ENCODE measurements around the gene MARS1. TPM values are rescaled to one million over a fixed set of nuclear protein-coding genes. Genes with fewer than 3 reads are reported as not detected.

The MARS1 gene
- total RNA-seq, 2 donors from 2014 or later = 575 to 653 TPM

GRCh38 chr12:57460841-57461275 is 27.0 kb upstream of the MARS1 start:
- peak overlapping the region; percentile 81 to 90 for H3K4me3 Mint-ChIP-seq
- DNase-seq (no peak), ATAC-seq (replicated peaks in 1 of 2) (no peak)
- H3K27me3 Mint-ChIP-seq (ENCODE audit: low read depth) = peaks cover 7% of the 10 kb centered on the region
- peaks cover 78% of the 10 kb centered on the region for H3K4me1 Mint-ChIP-seq (ENCODE audit: low read depth)
- H3K36me3 Mint-ChIP-seq (ENCODE audit: insufficient read depth in 2 of 2) = peaks cover 0 to 1% of the 10 kb centered on the region in 2 donors
- no peak overlapping the region for H3K27ac Mint-ChIP-seq
- H3K9me3 Mint-ChIP-seq = no peaks in the 10 kb centered on the region

DNA sequence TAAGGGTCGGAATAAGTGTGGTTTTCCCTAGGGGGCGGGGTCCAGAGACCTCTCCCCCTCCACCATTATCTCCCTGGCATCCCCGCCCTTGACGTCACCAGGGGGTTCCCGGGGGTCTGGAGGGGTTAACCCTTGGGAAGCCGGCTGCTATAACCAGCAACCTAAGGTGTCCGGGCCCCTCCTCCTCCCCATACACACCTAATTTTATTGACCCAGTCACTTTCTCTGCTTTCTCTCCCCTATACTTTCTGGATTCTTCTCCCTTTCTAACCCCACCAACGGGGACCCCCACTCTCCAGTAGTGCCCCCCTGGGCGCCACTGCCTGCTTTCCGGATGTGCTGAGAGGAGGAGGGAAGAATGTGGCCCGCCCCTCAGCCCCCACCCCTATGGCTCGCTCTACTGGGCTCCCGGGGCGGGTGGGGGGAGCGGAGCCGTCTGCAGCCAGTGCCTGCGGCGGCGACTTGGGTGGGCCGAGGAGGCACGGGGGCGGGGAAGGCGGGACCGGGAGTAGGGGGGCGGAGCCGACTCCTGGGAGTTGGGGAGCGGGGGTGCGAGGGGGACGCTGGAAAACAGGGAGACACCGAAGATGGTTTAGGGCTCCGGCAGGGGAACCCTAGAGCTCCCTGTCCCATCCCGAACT is 26.5 kb upstream of the MARS1 start:
- H3K4me1 Mint-ChIP-seq (ENCODE audit: low read depth) = peaks cover 75% of the 10 kb centered on the region
- peaks cover 0 to 1% of the 10 kb centered on the region in 2 donors for H3K36me3 Mint-ChIP-seq (ENCODE audit: insufficient read depth in 2 of 2)
- no peaks in the 10 kb centered on the region for H3K9me3 Mint-ChIP-seq
- DNase-seq = peak in 1 of 2 donors; percentile 40
- H3K27me3 Mint-ChIP-seq (ENCODE audit: low read depth) = peaks cover 7% of the 10 kb centered on the region
- H3K4me3 Mint-ChIP-seq = peak overlapping the region; percentile 81 to 90
- no peak overlapping the region for H3K27ac Mint-ChIP-seq
- ATAC-seq (replicated peaks in 1 of 2) = peak in 1 of 2 donors; percentile 18

DNA sequence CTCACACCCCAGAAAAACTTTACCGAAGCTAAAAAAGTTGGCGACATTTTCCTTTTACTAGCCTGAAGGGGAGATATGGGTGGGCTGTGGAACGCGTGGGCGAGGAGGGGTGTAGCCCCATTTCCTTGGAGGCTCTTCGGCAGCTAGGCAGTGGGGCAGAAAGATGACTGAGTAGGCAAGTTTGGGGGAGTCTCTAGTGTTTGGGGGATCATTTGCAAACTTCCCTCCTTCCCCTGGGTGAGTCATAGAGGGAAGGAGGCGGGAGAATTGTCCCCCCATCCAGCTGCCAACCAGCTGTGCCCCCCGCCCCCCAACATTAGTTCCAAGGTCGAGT is 26.0 kb upstream of the MARS1 start:
- Mint-ChIP-seq H3K27ac (no peak overlapping the region), H3K4me3 (peak overlapping the region; percentile 81 to 90), H3K27me3 (ENCODE audit: low read depth) (peaks cover 7% of the 10 kb centered on the region), H3K36me3 (ENCODE audit: insufficient read depth in 2 of 2) (peaks cover 0 to 1% of the 10 kb centered on the region in 2 donors), H3K9me3 (no peaks in the 10 kb centered on the region), H3K4me1 (ENCODE audit: low read depth) (peaks cover 74% of the 10 kb centered on the region)
- no peak for DNase-seq
- ATAC-seq (replicated peaks in 1 of 2) = no peak

DNA sequence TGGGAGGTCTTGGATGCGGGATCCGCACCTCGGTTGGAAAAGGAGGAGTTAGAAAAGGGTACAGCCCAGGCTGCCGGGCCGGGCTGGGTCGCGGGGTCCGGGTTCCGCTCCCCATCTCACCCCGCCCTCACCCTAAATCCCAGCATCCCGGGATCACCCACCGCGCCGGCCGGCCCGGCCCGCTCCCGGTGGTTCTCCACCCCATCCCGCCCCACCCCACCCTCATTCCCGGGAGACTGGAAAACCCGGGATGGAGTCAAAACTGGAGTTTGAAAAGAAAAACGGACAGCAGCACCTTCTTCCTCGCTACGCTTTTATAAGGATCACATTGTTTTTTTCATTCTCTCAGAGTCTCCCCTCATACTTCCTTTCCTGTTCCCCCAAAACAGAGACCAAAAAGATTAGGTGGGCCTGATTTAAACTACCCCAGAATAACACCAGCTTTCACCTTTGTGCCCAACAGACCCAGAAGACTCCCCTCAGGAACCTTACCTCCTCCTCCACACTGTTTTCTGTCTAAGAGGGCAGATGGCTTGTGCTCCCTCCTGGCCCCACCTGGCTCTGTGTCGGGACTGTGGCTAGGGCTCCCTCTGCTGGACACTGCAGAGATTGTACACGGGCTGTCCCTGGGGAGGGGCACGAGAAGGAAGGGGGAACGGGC is 25.5 kb upstream of the MARS1 start:
- peak overlapping the region; percentile 81 to 90 for H3K4me3 Mint-ChIP-seq
- peaks cover 7% of the 10 kb centered on the region for H3K27me3 Mint-ChIP-seq (ENCODE audit: low read depth)
- ATAC-seq (replicated peaks in 1 of 2) (peak; percentile 77 to 79), DNase-seq (peak; percentile 92)
- no peaks in the 10 kb centered on the region for H3K9me3 Mint-ChIP-seq
- peaks cover 73% of the 10 kb centered on the region for H3K4me1 Mint-ChIP-seq (ENCODE audit: low read depth)
- peaks cover 0 to 1% of the 10 kb centered on the region in 2 donors for H3K36me3 Mint-ChIP-seq (ENCODE audit: insufficient read depth in 2 of 2)
- H3K27ac Mint-ChIP-seq = peak overlapping the region; percentile 50

DNA sequence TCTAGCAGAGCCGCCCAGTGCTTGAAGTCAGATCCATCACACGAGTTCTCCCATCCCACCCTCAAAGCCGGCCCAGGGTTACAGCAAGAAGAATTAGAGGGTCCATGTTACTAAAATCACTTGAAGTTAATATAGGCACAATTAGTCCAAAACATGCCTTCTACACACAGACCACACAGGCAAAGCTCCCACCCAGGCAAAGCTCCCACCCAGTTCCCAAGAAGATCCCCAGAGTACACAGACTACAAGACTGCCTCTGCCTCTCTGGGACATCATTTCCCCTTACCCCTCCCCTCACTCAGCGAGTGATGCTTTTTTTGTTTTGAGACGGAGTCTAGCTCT is 25.0 kb upstream of the MARS1 start:
- ATAC-seq (replicated peaks in 1 of 2) (peak in 1 of 2 donors; percentile 0), DNase-seq (no peak)
- H3K27me3 Mint-ChIP-seq (ENCODE audit: low read depth) = peaks cover 7% of the 10 kb centered on the region
- peak overlapping the region; percentile 50 for H3K27ac Mint-ChIP-seq
- H3K4me3 Mint-ChIP-seq = peak overlapping the region; percentile 81 to 90
- H3K36me3 Mint-ChIP-seq (ENCODE audit: insufficient read depth in 2 of 2) = peaks cover 0 to 1% of the 10 kb centered on the region in 2 donors
- no peaks in the 10 kb centered on the region for H3K9me3 Mint-ChIP-seq
- peaks cover 68% of the 10 kb centered on the region for H3K4me1 Mint-ChIP-seq (ENCODE audit: low read depth)

GRCh38 chr12:57464569-57464968 is 23.3 kb upstream of the MARS1 start:
- Mint-ChIP-seq H3K27me3 (ENCODE audit: low read depth) (peaks cover 7% of the 10 kb centered on the region), H3K36me3 (ENCODE audit: insufficient read depth in 2 of 2) (peaks cover 0 to 3% of the 10 kb centered on the region in 2 donors), H3K9me3 (no peaks in the 10 kb centered on the region), H3K4me3 (no peak overlapping the region), H3K4me1 (ENCODE audit: low read depth) (peaks cover 52% of the 10 kb centered on the region), H3K27ac (no peak overlapping the region)
- ATAC-seq (replicated peaks in 1 of 2) = no peak
- DNase-seq = no peak

GRCh38 chr12:57465030-57465746 is 22.7 kb upstream of the MARS1 start:
- H3K27ac Mint-ChIP-seq = no peak overlapping the region
- H3K4me3 Mint-ChIP-seq = no peak overlapping the region
- no peaks in the 10 kb centered on the region for H3K9me3 Mint-ChIP-seq
- H3K36me3 Mint-ChIP-seq (ENCODE audit: insufficient read depth in 2 of 2) = peaks cover 0 to 3% of the 10 kb centered on the region in 2 donors
- no peak for ATAC-seq (replicated peaks in 1 of 2)
- peaks cover 46% of the 10 kb centered on the region for H3K4me1 Mint-ChIP-seq (ENCODE audit: low read depth)
- peaks cover 4% of the 10 kb centered on the region for H3K27me3 Mint-ChIP-seq (ENCODE audit: low read depth)
- no peak for DNase-seq

GRCh38 chr12:57465747-57466505 is 21.9 kb upstream of the MARS1 start:
- H3K4me1 Mint-ChIP-seq (ENCODE audit: low read depth) = peaks cover 38% of the 10 kb centered on the region
- ATAC-seq (replicated peaks in 1 of 2) (no peak), DNase-seq (no peak)
- H3K36me3 Mint-ChIP-seq (ENCODE audit: insufficient read depth in 2 of 2) = peaks cover 0 to 3% of the 10 kb centered on the region in 2 donors
- H3K4me3 Mint-ChIP-seq = no peak overlapping the region
- H3K9me3 Mint-ChIP-seq = no peaks in the 10 kb centered on the region
- no peak overlapping the region for H3K27ac Mint-ChIP-seq
- H3K27me3 Mint-ChIP-seq (ENCODE audit: low read depth) = no peaks in the 10 kb centered on the region

GRCh38 chr12:57467212-57467874 is 20.5 kb upstream of the MARS1 start:
- no peak overlapping the region for H3K27ac Mint-ChIP-seq
- no peak overlapping the region for H3K4me3 Mint-ChIP-seq
- ATAC-seq (replicated peaks in 1 of 2) (no peak), DNase-seq (no peak)
- H3K4me1 Mint-ChIP-seq (ENCODE audit: low read depth) = peaks cover 26% of the 10 kb centered on the region
- no peaks in the 10 kb centered on the region for H3K27me3 Mint-ChIP-seq (ENCODE audit: low read depth)
- no peaks in the 10 kb centered on the region for H3K9me3 Mint-ChIP-seq
- H3K36me3 Mint-ChIP-seq (ENCODE audit: insufficient read depth in 2 of 2) = peaks cover 3 to 4% of the 10 kb centered on the region in 2 donors

- Mint-ChIP-seq H3K4me3 (no peak overlapping the region), H3K27me3 (ENCODE audit: low read depth) (no peaks in the 10 kb centered on the region), H3K9me3 (no peaks in the 10 kb centered on the region), H3K4me1 (ENCODE audit: low read depth) (peaks cover 26% of the 10 kb centered on the region), H3K27ac (no peak overlapping the region), H3K36me3 (ENCODE audit: insufficient read depth in 2 of 2) (peaks cover 2 to 7% of the 10 kb centered on the region in 2 donors)
- no peak for DNase-seq
- ATAC-seq (replicated peaks in 1 of 2) = no peak
Measured at GRCh38 chr12:57467915-57468314, 20.0 kb upstream of the MARS1 start.

DNA sequence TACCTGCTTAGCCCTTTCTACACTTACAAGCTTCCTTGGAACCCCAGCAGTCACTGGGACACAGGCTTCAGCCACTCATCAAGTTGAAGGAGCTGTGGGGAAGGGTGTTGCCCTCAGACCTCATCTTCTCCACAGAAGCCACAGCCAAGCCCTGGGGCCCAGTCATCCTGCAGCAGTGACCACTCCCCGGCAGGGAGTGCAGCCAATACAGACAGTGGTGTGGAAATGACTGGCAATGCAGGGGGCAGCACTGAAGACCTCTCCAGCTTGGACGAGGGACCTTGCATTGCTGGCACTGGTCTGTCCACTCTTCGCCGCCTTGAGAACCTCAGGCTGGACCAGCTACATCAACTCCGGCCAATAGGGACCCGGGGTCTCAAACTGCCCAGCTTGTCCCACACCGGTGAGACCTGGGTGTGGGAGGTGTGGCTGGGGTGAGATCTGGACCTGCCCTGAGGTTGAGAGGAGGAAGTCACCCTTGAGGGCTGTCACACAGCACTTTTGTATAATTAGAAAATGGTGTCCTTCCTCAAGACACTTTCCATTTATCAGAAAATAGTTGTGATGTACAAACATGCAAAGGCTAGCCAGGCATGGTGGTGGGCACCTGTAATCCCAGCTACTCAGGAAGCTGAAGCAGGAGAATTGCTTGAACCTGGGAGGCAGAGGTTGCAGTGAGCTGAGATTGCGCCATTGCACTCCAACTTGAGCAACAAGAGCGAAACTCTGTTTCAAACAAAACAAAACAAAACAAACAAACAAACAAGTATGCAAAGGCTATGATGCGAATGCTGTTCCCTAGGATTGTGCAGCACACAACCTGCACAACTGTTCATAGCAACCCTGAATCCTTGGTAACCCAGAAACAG is 18.3 kb upstream of the MARS1 start:
- Mint-ChIP-seq H3K4me3 (no peak overlapping the region), H3K4me1 (ENCODE audit: low read depth) (peaks cover 28% of the 10 kb centered on the region), H3K36me3 (ENCODE audit: insufficient read depth in 2 of 2) (peaks cover 7 to 15% of the 10 kb centered on the region in 2 donors), H3K27me3 (ENCODE audit: low read depth) (no peaks in the 10 kb centered on the region), H3K27ac (no peak overlapping the region), H3K9me3 (no peaks in the 10 kb centered on the region)
- ATAC-seq (replicated peaks in 1 of 2) (no peak), DNase-seq (no peak)

Data from activated T-cell treated with anti-CD3 and anti-CD28 coated beads, Interleukin-2, amount 50 U/mL, for 72 hours (primary cell).